Left hindlimb (tissue), 1 donor: ENCODE measurements around the gene FAM25A.
"Not testable (repeated sequence)": the region's sequence is repeated elsewhere in the genome, so short reads cannot be mapped to it uniquely, and the experiment has no call there.

Source experiments
- DNase-seq: peaks from one replicate; pipeline ENCODE4 v3.0.0-alpha.2; 2018

FAM25A gene

GRCh38 chr10:87020056-87020455 is at the start of gene FAM25A:
Gene FAM25A, plus strand, starts transcription at chr10:87020294. Its CDS starts 31 bp downstream, at chr10:87020325.
- not testable (repeated sequence) for DNase-seq

DNA sequence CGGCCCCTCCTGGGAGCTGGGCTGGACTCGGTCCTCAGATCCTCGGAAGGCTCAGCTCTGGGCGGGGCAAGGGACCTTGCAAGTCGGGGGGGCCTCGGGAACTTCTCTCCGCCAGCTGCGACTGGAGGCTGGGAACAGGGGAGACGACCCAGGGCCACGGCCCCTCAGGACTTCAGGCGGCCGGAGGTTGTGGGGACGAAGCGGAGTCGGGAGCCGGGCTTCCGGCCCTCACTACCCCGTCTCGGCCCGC is 49.2 kb upstream of the FAM25A start:
- DNase-seq = no peak

- DNase-seq = peak; percentile 88
These were observed 48.7 kb upstream of the FAM25A start for GRCh38 chr10:86971232-86971991.

- no peak for DNase-seq
These were observed 47.3 kb upstream of the FAM25A start for GRCh38 chr10:86972613-86973380.

GRCh38 chr10:86974484-86974883 is 45.6 kb upstream of the FAM25A start:
- no peak for DNase-seq

DNA sequence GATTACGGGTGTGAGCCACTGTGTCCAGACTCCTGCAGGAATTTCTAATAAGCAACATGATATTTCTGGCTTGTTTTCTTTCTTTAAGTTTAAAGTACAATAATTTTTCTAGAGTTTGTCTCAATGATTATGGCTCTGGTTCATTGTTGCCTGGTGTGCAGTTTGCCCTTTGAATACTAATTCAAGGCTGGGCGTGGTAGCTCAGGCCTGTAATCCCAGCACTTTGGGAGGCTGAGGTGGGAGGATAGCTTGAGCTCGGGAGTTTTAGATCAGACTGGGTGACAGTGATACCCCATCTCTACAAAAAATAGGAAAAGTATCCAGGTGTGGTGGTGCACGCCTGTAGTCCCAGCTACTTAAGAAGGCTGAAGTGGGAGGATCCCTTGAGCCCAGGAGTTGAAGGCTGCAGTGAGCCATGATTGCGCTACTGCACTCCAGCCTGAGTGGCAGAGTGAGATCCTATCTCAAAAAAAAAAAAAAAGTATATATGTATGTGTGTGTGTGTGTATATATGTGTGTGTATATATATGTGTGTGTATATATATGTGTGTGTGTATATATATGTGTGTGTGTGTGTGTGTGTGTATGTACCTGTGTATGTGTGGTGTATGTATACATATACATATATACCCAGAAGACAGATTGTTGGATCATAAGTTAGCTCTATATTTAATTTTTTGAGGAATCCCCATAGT is 43.6 kb upstream of the FAM25A start:
- no peak for DNase-seq

- DNase-seq = not testable (repeated sequence)
These were observed 41.6 kb upstream of the FAM25A start for GRCh38 chr10:86978457-86978856.

- no peak for DNase-seq
These were observed 40.7 kb upstream of the FAM25A start for GRCh38 chr10:86979296-86979818.

DNA sequence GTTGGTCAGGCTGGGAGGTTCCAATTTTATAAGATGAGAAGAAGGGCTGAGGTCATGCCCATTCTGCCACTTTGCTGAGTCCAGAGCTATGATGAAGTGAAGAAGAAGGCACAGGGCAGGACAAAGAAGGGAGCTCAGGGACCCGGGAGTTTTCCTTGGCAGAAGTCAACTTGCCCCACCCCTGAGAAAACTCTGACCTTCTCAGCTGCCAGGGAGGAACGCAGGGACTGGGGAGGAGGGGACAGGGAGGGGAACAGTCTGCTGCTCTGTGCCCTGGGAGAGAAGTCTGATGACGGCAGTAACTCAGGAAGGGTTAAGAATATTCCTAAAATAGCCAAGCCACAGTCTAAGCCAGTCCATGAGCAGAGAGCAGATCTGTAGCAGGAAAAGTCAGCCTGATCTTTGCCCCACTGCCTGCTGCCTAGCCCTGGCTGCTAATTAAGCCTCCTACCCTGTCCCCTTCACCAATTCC is 40.1 kb upstream of the FAM25A start:
- peak; percentile 47 for DNase-seq

GRCh38 chr10:86981020-86981419 is 39.1 kb upstream of the FAM25A start:
- DNase-seq = not testable (repeated sequence)

DNA sequence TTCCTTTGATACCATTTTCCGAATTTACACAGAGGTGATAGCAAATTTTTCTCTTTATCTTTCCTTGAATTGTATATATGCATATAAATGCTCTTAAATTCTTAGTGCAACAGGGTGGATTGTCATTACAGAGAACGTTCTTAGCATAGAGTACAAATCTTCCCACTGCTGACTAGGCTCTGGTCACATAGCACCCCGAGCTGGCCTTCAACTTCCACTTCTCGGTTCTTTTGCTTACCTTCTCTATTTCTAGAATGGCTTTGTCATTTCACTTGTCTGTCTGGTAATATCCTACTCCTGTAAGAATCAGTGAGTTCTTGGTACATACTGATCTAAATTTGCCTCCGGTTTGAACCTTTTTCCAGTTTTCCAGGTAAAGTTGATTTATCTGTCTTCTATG is 38.4 kb upstream of the FAM25A start:
- no peak for DNase-seq

- not testable (repeated sequence) for DNase-seq
These were observed 35.6 kb upstream of the FAM25A start for GRCh38 chr10:86984498-86984897.

GRCh38 chr10:86988520-86988919 is 31.6 kb upstream of the FAM25A start:
- DNase-seq = no peak

DNA sequence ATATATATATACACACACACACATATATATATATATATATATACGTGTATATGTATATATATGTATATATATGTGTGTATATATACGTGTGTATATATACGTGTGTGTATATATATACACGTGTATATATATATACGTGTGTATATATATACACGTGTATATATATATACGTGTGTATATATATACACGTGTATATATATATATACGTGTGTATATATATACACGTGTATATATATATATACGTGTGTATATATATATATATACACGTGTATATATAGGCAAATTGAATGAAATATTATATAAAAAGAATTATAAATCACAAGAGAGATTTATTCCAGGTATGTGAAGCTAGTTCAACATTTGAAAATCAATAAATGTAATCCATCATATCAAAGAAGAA is 28.7 kb upstream of the FAM25A start:
- DNase-seq = not testable (repeated sequence)

DNA sequence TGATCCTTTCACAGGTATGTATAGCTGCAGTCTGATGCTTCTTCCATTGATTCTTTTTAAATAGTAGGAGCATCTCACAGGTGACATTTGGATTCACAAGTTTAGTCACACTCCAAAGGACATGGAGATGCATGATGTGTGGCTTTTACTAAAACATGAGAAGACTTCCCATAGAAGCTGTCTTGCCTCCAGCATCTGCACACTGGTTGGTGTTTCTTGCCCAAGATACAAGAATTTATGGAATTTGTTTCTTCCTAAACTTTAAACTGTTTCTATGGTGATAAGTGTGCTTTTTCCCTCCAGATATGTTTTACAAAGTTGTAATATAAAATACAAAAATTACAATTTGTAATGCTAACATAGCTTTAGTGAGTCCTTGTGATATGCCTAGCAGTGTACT is 27.6 kb upstream of the FAM25A start:
- DNase-seq = no peak

GRCh38 chr10:86992929-86993328 is 27.2 kb upstream of the FAM25A start:
- DNase-seq = no peak

- DNase-seq = not testable (repeated sequence)
These were observed 20.2 kb upstream of the FAM25A start for GRCh38 chr10:86999802-87000403.

GRCh38 chr10:87000491-87000890 is 19.6 kb upstream of the FAM25A start:
- no peak for DNase-seq

- DNase-seq = not testable (repeated sequence)
These were observed 13.0 kb upstream of the FAM25A start for GRCh38 chr10:87007124-87007523.

DNA sequence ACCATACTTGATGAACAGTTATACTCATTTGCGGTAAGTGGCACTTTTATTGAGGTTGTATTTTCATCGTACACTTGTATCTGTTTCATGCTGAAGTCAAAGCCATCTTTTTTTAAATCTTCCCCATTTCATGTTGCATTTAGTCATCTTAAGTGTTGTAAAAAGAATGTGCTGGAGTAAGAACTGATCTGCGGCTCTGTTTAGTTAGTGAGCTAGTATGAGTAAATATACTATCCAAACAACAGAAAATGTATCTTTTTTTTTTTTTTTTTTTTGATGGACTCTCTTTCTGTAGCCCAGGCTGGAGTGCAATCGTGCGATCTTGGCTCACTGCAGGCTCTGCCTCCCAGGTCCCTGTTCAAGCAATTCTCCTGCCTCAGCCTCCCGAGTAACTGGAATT is 12.4 kb upstream of the FAM25A start:
- DNase-seq = not testable (repeated sequence)

DNA sequence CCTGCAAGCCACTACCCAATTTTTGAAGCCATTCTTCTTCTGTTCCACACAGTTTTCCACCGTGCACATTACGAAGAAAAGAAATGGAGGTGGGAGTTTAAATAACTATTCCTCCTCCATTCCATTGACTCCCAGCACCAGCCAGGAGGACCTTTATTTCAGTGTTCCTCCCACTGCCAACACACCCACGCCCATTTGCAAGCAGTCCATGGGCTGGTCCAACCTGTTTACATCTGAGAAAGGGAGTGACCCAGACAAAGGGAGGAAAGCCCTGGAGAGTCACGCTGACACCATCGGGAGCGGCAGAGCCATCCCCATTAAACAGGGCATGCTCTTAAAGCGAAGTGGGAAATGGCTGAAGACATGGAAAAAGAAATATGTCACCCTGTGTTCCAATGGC is 11.8 kb upstream of the FAM25A start:
- DNase-seq = not testable (repeated sequence)

GRCh38 chr10:87009134-87009696 is 10.9 kb upstream of the FAM25A start:
- DNase-seq = not testable (repeated sequence)

DNA sequence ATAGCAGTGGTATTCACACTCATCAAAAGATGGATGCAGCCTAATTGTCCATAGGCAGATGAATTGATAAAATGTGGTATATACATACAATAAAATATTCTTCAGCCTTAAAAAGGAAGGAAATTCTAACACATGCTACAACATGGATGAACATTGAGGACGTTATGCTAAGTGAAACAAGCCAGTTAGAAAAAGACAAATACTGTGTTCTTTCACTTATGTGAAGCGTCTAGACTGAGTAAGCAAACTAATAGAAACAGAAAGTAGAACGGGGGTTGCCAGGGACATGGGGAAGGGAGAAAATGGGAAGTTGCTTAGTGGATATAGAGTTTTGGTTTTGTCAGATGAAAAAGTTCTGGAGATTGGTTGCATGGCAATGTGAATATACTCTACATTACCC is 6.6 kb upstream of the FAM25A start:
- DNase-seq = not testable (repeated sequence)
